GM11168 (cell line): ENCODE results near the gene FCAR.
"Not testable (repeated sequence)": the region's sequence is repeated elsewhere in the genome, so short reads cannot be mapped to it uniquely, and the experiment has no call there.

Experiments used
- in situ Hi-C: fragments of 300-500 bp; cut with MboI; formaldehyde crosslinking; loops from one replicate; pipeline ENCODE4 v1.12.0; 2022; ENCODE audit warnings: low sequenced_read_pairs; ENCODE audit not compliant: unreplicated experiment

The FCAR gene

DNA sequence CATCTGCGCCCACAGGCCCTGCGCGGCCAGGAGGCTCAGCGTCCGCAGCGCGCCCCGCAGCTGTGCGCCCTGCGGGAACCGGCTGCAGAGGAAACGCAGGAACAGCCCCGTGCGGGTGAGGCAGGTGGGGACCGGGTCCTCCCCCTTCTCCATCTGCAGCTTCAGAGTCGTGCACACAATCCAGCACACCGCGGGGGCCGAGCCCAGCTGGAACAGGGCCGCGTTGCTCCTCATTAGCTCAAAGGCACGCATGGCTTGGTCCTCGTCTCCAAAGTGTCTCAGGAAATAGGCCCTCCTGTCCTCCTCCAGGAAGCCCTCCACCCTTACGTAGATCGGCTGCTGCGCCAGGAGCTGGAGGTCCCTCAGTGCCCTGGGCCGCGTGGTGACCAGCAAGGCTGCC is 65.5 kb downstream of the FCAR start:
- in situ Hi-C loops, result not testable (repeated sequence)
